Vagina (tissue), 2 donors: ENCODE results near the gene KCNA5.

ENCODE experiments used
- POLR2A ChIP-seq, 2 donors: fragments of 450-650 bp; IDR thresholded peaks; one replicate each; pipeline ENCODE4 v1.6.1; 2017; ENCODE audit warnings: antibody characterized with exemption in 2 of 2, mild to moderate bottlenecking in 2 of 2, moderate library complexity in 2 of 2
- POLR2AphosphoS5 ChIP-seq, 2 donors: sonication (generic); formaldehyde crosslinking; IDR thresholded peaks; one replicate each; pipeline ENCODE4 v1.9.0; 2017; ENCODE audit warnings: antibody characterized with exemption in 2 of 2, mild to moderate bottlenecking in 2 of 2, low read depth in 1 of 2; ENCODE audit not compliant: insufficient read depth in 1 of 2
- TF ChIP-seq, protein P1 (sequence below), 3 experiments: fragments of 450-650 bp in 2 of 3; fragments of 200-600 bp in 1 of 3; sonication (generic) in 1 of 3; IDR thresholded peaks; one replicate each; pipeline ENCODE4 v1.5.1; 2017 to 2019; ENCODE audit warnings: antibody characterized with exemption in 3 of 3, mild to moderate bottlenecking in 2 of 3, moderate library complexity in 2 of 3

DNA sequence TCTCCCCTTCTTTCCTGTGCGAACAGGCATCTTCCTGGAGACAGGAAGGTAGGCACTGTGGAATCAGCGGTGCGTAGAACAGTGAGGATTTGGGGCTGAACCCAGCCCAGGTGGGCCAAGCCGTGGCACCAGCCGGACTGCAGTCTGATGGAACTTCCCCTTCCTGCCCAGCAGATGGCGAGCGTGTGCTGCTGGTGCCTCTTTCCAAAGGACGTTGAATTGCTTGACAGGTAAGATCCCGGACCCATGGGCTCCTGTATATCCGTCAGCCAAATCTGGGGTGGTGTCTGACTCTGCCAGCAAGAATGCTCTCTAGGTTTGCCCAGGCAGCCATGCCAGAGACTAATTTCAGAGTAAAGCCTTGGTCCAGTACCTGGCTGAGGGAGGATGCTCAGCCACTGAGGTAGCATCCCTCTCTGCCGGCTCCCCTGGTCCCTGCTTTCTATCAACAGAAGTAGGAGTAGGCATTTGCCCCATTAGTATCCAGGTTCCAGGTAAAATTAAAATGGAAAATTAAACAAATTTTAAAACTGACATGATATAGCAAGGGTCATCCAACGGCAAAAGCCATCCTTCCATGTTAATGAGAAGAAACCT lies 21.1 kb upstream of the KCNA5 start:
- TF ChIP-seq, protein P1, sequence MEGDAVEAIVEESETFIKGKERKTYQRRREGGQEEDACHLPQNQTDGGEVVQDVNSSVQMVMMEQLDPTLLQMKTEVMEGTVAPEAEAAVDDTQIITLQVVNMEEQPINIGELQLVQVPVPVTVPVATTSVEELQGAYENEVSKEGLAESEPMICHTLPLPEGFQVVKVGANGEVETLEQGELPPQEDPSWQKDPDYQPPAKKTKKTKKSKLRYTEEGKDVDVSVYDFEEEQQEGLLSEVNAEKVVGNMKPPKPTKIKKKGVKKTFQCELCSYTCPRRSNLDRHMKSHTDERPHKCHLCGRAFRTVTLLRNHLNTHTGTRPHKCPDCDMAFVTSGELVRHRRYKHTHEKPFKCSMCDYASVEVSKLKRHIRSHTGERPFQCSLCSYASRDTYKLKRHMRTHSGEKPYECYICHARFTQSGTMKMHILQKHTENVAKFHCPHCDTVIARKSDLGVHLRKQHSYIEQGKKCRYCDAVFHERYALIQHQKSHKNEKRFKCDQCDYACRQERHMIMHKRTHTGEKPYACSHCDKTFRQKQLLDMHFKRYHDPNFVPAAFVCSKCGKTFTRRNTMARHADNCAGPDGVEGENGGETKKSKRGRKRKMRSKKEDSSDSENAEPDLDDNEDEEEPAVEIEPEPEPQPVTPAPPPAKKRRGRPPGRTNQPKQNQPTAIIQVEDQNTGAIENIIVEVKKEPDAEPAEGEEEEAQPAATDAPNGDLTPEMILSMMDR (IDR thresholded peaks at IDR 0.05): peak; percentile 53 to 77 (median 60)
- TF ChIP-seq POLR2AphosphoS5 (IDR thresholded peaks at IDR 0.05; ENCODE audit: insufficient read depth in 1 of 2, low read depth in 1 of 2) (no peak), POLR2A (IDR thresholded peaks at IDR 0.05) (no peak)
